GM19395 (cell line): ENCODE results near the gene ALDH1A1.
"Not testable (repeated sequence)": the region's sequence is repeated elsewhere in the genome, so short reads cannot be mapped to it uniquely, and the experiment has no call there.

Source experiments
- ATAC-seq: cut with Tn5 transposase; IDR thresholded peaks from one replicate; pipeline ENCODE4 v1.9.1; 2021; ENCODE audit warnings: mild to moderate bottlenecking, moderate library complexity; ENCODE audit not compliant: unreplicated experiment

ALDH1A1 gene

GRCh38 chr9:72945391-72945790 lies 7.5 kb downstream of the ALDH1A1 start:
- no peak for ATAC-seq

GRCh38 chr9:72943844-72944462 lies 8.9 kb downstream of the ALDH1A1 start:
- ATAC-seq, result no peak

GRCh38 chr9:72942451-72942850 lies 10.4 kb downstream of the ALDH1A1 start:
- no peak for ATAC-seq

GRCh38 chr9:72939581-72939980 lies 13.3 kb downstream of the ALDH1A1 start:
- not testable (repeated sequence) for ATAC-seq

GRCh38 chr9:72937545-72937944 lies 15.3 kb downstream of the ALDH1A1 start:
- ATAC-seq, result no peak

- no peak for ATAC-seq
Observed at GRCh38 chr9:72936679-72937078, 16.2 kb downstream of the ALDH1A1 start.

GRCh38 chr9:72936266-72936665 lies 16.6 kb downstream of the ALDH1A1 start:
- ATAC-seq, result no peak

- no peak for ATAC-seq
Observed at GRCh38 chr9:72935595-72935994, 17.3 kb downstream of the ALDH1A1 start.

GRCh38 chr9:72933730-72934665 lies 18.9 kb downstream of the ALDH1A1 start:
- ATAC-seq, result no peak

GRCh38 chr9:72932619-72933018 lies 20.2 kb downstream of the ALDH1A1 start:
- ATAC-seq, result no peak

- ATAC-seq, result no peak
Observed at GRCh38 chr9:72931897-72932296, 21.0 kb downstream of the ALDH1A1 start.

GRCh38 chr9:72931437-72931836 lies 21.4 kb downstream of the ALDH1A1 start:
- ATAC-seq, result no peak

- no peak for ATAC-seq
Observed at GRCh38 chr9:72930828-72931227, 22.0 kb downstream of the ALDH1A1 start.

GRCh38 chr9:72929542-72929941 lies 23.3 kb downstream of the ALDH1A1 start:
- ATAC-seq, result no peak

GRCh38 chr9:72928042-72928507 lies 24.8 kb downstream of the ALDH1A1 start:
- ATAC-seq, result no peak

GRCh38 chr9:72926506-72926905 lies 26.3 kb downstream of the ALDH1A1 start:
- ATAC-seq, result no peak

- no peak for ATAC-seq
Observed at GRCh38 chr9:72925891-72926290, 27.0 kb downstream of the ALDH1A1 start.

GRCh38 chr9:72925126-72925789 lies 27.6 kb downstream of the ALDH1A1 start:
- ATAC-seq, result no peak

- no peak for ATAC-seq
Observed at GRCh38 chr9:72924154-72924790, 28.6 kb downstream of the ALDH1A1 start.

- no peak for ATAC-seq
Observed at GRCh38 chr9:72923077-72923476, 29.8 kb downstream of the ALDH1A1 start.
